ENCODE data around the gene R3HDM2.

The R3HDM2 gene

GRCh38 chr12:57212701-57213057, 218.2 kb downstream of the R3HDM2 start:
- no peak for DNase-seq

GRCh38 chr12:57211791-57212700, 218.8 kb downstream of the R3HDM2 start:
- no peak for DNase-seq

- DNase-seq = no peak
These were observed 219.7 kb downstream of the R3HDM2 start for GRCh38 chr12:57210926-57211692.

- no peak for DNase-seq
These were observed 220.4 kb downstream of the R3HDM2 start for GRCh38 chr12:57210461-57210860.

- no peak for DNase-seq
These were observed 220.9 kb downstream of the R3HDM2 start for GRCh38 chr12:57209916-57210315.

- DNase-seq = no peak
These were observed 222.1 kb downstream of the R3HDM2 start for GRCh38 chr12:57208631-57209282.

- no peak for DNase-seq
These were observed 222.9 kb downstream of the R3HDM2 start for GRCh38 chr12:57207731-57208630.

- DNase-seq = no peak
These were observed 224.9 kb downstream of the R3HDM2 start for GRCh38 chr12:57205931-57206330.

- DNase-seq = no peak
These were observed 225.7 kb downstream of the R3HDM2 start for GRCh38 chr12:57205186-57205585.

- DNase-seq = no peak
These were observed 226.4 kb downstream of the R3HDM2 start for GRCh38 chr12:57204454-57204853.

GRCh38 chr12:57203791-57204190, 227.1 kb downstream of the R3HDM2 start:
- no peak for DNase-seq
